ENCODE data around the gene MPZL1. TPM values are rescaled to one million over a fixed set of nuclear protein-coding genes. Genes with fewer than 3 reads are reported as not detected.

MPZL1 gene
- total and polyA plus RNA-seq, 2 of the 8 experiments (the other 6 are each of a cell fraction or from before 2014, with no cell fraction given) = 37.8 to 120 TPM

- Histone ChIP-seq H3K4ac (replicated peaks; ENCODE audit: insufficient read length, low read depth, low read length) (no peak overlapping the region), H3K14ac (ENCODE audit: insufficient read length) (no peak overlapping the region), H4K20me1 (replicated peaks in 1 of 2; ENCODE audit: control insufficient read depth in 1 of 2, insufficient read depth in 2 of 2, low read length in 2 of 2) (peaks cover 1 to 20% of the 10 kb centered on the region in 2 experiments), H3K9ac (replicated peaks in 1 of 4; ENCODE audit: extremely low read depth in 1 of 4, low read depth in 3 of 4, low read length in 3 of 4) (no peak overlapping the region), H3K23me2 (ENCODE audit: low read depth, low read length) (no peaks in the 10 kb centered on the region), H3K4me1 (replicated peaks in 1 of 4; ENCODE audit: control insufficient read depth in 3 of 4, insufficient read depth in 4 of 4, low read length in 3 of 4) (peaks cover 0 to 5% (median 1%) of the 10 kb centered on the region in 4 experiments; a peak in 3 of 7 replicates), H2BK12ac (ENCODE audit: low read depth, low read length) (no peak overlapping the region), H3K36me3 (ENCODE audit: control insufficient read depth in 2 of 4, insufficient read depth in 4 of 4, low read length in 3 of 4) (peaks cover 0 to 9% (median 4%) of the 10 kb centered on the region in 4 experiments; a peak in 4 of 8 replicates), H3K79me2 (ENCODE audit: control insufficient read depth in 1 of 2, insufficient read depth in 2 of 2, low read length in 2 of 2) (peaks cover 0 to 75% of the 10 kb centered on the region in 2 experiments; a peak in 2 of 4 replicates), H3K23ac (ENCODE audit: insufficient read length) (no peak overlapping the region), H2BK120ac (replicated peaks; ENCODE audit: low read depth, low read length) (no peak overlapping the region), H4K5ac (ENCODE audit: insufficient read length, low read depth, low read length) (no peak overlapping the region), H3K4me2 (ENCODE audit: insufficient read depth in 1 of 2, low read depth in 2 of 2, low read length in 2 of 2) (no peak overlapping the region), H3K18ac (ENCODE audit: extremely low read depth, low read length) (no peak overlapping the region), H2AFZ (ENCODE audit: low read length) (no peak overlapping the region), H3K9me3 (ENCODE audit: insufficient read depth in 2 of 2, low read depth in 1 of 2, low read length in 1 of 2) (peaks cover 0 to 4% of the 10 kb centered on the region in 2 experiments; a peak in 1 of 4 replicates), H3K79me1 (ENCODE audit: low read depth, low read length) (peaks cover 10% of the 10 kb centered on the region), H4K8ac (ENCODE audit: extremely low read depth, insufficient read depth, low read length) (no peak overlapping the region), H3K27ac (ENCODE audit: low read depth, low read length) (no peak overlapping the region), H4K91ac (replicated peaks; ENCODE audit: insufficient read length, low read length) (no peak overlapping the region), H2BK5ac (ENCODE audit: low read depth, low read length) (no peak overlapping the region), H3K27me3 (replicated peaks in 1 of 4; ENCODE audit: control insufficient read depth in 3 of 4, extremely low read depth in 1 of 4, insufficient read depth in 3 of 4, low read length in 3 of 4) (no peaks in the 10 kb centered on the region), H3K56ac (replicated peaks; ENCODE audit: insufficient read length, low read depth, low read length) (no peak overlapping the region), H3K4me3 (ENCODE audit: extremely low read depth in 1 of 4, insufficient read depth in 2 of 4, low read depth in 3 of 4, low read length in 4 of 4) (no peak overlapping the region), H2AK5ac (ENCODE audit: low read depth, low read length) (no peak overlapping the region), H2BK15ac (ENCODE audit: low read length) (no peak overlapping the region), H2BK20ac (ENCODE audit: low read length) (no peak overlapping the region)
- ChIA-PET CTCF (ENCODE audit: partially characterized antibody) (interaction anchor here (0.6 kb wide), 1 partner anchor 1365 kb away, joined by 3 read pairs; no protein-coding TSS in a partner anchor), POLR2A (ENCODE audit: partially characterized antibody) (no interaction called here)
- no peak for TF ChIP-seq TEAD4 (IDR thresholded peaks at IDR 0.05; ENCODE audit: low read depth, low read length)
- no peak for TF ChIP-seq KDM1A (IDR thresholded peaks at IDR 0.05; ENCODE audit: borderline replicate concordance, low read length)
- TF ChIP-seq SP4 (IDR thresholded peaks at IDR 0.05; ENCODE audit: low read length) = no peak
- TF ChIP-seq, protein P1, sequence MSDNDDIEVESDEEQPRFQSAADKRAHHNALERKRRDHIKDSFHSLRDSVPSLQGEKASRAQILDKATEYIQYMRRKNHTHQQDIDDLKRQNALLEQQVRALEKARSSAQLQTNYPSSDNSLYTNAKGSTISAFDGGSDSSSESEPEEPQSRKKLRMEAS (IDR thresholded peaks at IDR 0.05) = no peak
- TF ChIP-seq CREB1 (IDR thresholded peaks at IDR 0.05) = no peak
- DNase-seq (ENCODE audit: low read depth in 1 of 2, low spot score in 2 of 2) (no peak), FAIRE-seq (no peak)
- 79% methylated on average over 1 of the region's 1 CpG; no CpG with 5 or more reads in 1 of the 2 experiments for WGBS, 2 experiments (ENCODE audit: extremely low coverage in 1 of 2, insufficient coverage in 1 of 2, insufficient read length in 1 of 2, insufficient replicate concordance in 2 of 2, low coverage in 1 of 2, low lambda C conversion rate in 2 of 2, missing lambda C conversion rate in 1 of 2)
Observed at GRCh38 chr1:167734841-167735240, 13.1 kb downstream of the MPZL1 start.
